ENCODE results near the gene CACFD1. TPM values are rescaled to one million over a fixed set of nuclear protein-coding genes. Genes with fewer than 3 reads are reported as not detected.

Gene CACFD1
- total and polyA plus RNA-seq, 12 donors: 6.5 to 29.5 (median 17.5) TPM

- no peaks in the 10 kb centered on the region for H3K9me3 ChIP-seq (replicated peaks in 1 of 3)
- peaks cover 0 to 21% of the 10 kb centered on the region in 2 donors for H3K4me1 ChIP-seq (replicated peaks in 1 of 2)
- TF ChIP-seq, protein P1, sequence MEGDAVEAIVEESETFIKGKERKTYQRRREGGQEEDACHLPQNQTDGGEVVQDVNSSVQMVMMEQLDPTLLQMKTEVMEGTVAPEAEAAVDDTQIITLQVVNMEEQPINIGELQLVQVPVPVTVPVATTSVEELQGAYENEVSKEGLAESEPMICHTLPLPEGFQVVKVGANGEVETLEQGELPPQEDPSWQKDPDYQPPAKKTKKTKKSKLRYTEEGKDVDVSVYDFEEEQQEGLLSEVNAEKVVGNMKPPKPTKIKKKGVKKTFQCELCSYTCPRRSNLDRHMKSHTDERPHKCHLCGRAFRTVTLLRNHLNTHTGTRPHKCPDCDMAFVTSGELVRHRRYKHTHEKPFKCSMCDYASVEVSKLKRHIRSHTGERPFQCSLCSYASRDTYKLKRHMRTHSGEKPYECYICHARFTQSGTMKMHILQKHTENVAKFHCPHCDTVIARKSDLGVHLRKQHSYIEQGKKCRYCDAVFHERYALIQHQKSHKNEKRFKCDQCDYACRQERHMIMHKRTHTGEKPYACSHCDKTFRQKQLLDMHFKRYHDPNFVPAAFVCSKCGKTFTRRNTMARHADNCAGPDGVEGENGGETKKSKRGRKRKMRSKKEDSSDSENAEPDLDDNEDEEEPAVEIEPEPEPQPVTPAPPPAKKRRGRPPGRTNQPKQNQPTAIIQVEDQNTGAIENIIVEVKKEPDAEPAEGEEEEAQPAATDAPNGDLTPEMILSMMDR (IDR thresholded peaks at IDR 0.05): no peak
- no peak for TF ChIP-seq POLR2A (IDR thresholded peaks at IDR 0.05)
- 40 to 88% (median 63%) methylated on average over 1 to 4 of the region's 4 CpGs for WGBS, 4 donors
- H3K36me3 ChIP-seq (replicated peaks in 1 of 2): no peaks in the 10 kb centered on the region
- intact Hi-C loops (cut with DNase I): no loop called here
- DNase-seq: no peak
- no peak overlapping the region for H3K4me3 ChIP-seq
- H3K27ac ChIP-seq: no peak overlapping the region
- H3K27me3 ChIP-seq: no peaks in the 10 kb centered on the region
These were observed 2.2 kb downstream of the CACFD1 start for GRCh38 chr9:133461975-133462374.

- DNase-seq: no peak
- H3K27ac ChIP-seq: no peak overlapping the region
- WGBS, 4 donors: 85 to 95% (median 88%) methylated on average over 16 to 22 of the region's 22 CpGs
- intact Hi-C loops (cut with DNase I): no loop called here
- H3K4me3 ChIP-seq: no peak overlapping the region
- no peaks in the 10 kb centered on the region for H3K27me3 ChIP-seq
- H3K36me3 ChIP-seq (replicated peaks in 1 of 2): no peaks in the 10 kb centered on the region
- peaks cover 0 to 21% of the 10 kb centered on the region in 2 donors for H3K4me1 ChIP-seq (replicated peaks in 1 of 2)
- no peaks in the 10 kb centered on the region for H3K9me3 ChIP-seq (replicated peaks in 1 of 3)
- TF ChIP-seq, protein P1 (IDR thresholded peaks at IDR 0.05): no peak
- TF ChIP-seq POLR2A (IDR thresholded peaks at IDR 0.05): no peak
These were observed 3.6 kb downstream of the CACFD1 start for GRCh38 chr9:133463234-133463863.

- intact Hi-C loops (cut with DNase I): no loop called here
- no peak for DNase-seq
- TF ChIP-seq, protein P1 (IDR thresholded peaks at IDR 0.05): no peak
- TF ChIP-seq POLR2A (IDR thresholded peaks at IDR 0.05): no peak
- Histone ChIP-seq H3K27me3 (no peaks in the 10 kb centered on the region), H3K36me3 (replicated peaks in 1 of 2) (no peaks in the 10 kb centered on the region), H3K9me3 (replicated peaks in 1 of 3) (no peaks in the 10 kb centered on the region), H3K4me1 (replicated peaks in 1 of 2) (peaks cover 0 to 15% of the 10 kb centered on the region in 2 donors), H3K4me3 (no peak overlapping the region), H3K27ac (no peak overlapping the region)
- 85 to 92% (median 88%) methylated on average over 14 to 24 of the region's 24 CpGs for WGBS, 4 donors
These were observed 4.3 kb downstream of the CACFD1 start for GRCh38 chr9:133463864-133464615.

DNA sequence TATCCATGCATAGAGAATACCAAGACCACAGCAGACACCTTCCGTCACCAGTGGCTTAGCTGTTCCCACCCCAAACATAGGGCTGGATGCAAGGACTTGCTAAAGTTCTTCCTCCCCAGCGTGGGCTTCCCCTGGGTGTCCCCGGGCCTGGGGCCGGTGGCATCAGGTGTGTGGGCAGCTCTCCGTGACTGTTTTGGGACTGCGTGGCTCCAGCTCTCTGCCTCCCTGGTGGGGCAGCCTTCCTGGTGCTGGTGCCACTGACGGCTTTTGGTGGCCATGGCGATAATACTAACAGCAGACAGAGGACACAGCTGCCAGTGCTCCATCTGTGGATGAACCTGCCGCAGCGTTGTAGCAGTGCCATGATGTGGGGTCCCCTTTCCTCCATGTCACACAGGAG lies 4.9 kb downstream of the CACFD1 start:
- 91 to 100% (median 96%) methylated on average over 1 to 10 of the region's 10 CpGs for WGBS, 4 donors
- TF ChIP-seq POLR2A (IDR thresholded peaks at IDR 0.05): no peak
- TF ChIP-seq, protein P1 (IDR thresholded peaks at IDR 0.05): no peak
- H3K27ac ChIP-seq: no peak overlapping the region
- DNase-seq: no peak
- no peaks in the 10 kb centered on the region for H3K27me3 ChIP-seq
- intact Hi-C loops (cut with DNase I): no loop called here
- H3K9me3 ChIP-seq (replicated peaks in 1 of 3): no peaks in the 10 kb centered on the region
- no peaks in the 10 kb centered on the region for H3K36me3 ChIP-seq (replicated peaks in 1 of 2)
- peaks cover 0 to 11% of the 10 kb centered on the region in 2 donors for H3K4me1 ChIP-seq (replicated peaks in 1 of 2)
- no peak overlapping the region for H3K4me3 ChIP-seq

All from adrenal gland (tissue), 12 donors.